Panc1 (cell line): Measurements from ENCODE around the gene SAP30BP. TPM values are rescaled to one million over a fixed set of nuclear protein-coding genes. Genes with fewer than 3 reads are reported as not detected.

Experiments
- ATAC-seq: fragments of 200-7000 bp; cut with Tn5 transposase; 2 replicates; pipeline ENCODE4 v1.9.1; 2020; ENCODE audit warnings: mild to moderate bottlenecking, moderate library complexity
- BruUV-seq: library from RNA; stranded (reverse); fragments of 400-500 nt; replicated peaks from 2 replicates; lab custom pipeline; 2021; lab: Mats Ljungman, UMichigan
- CTCF ChIA-PET: fragments of 300-600 bp; sonication (Branson Sonifier 250); formaldehyde crosslinking; loops from one replicate; lab custom pipeline; 2022; ENCODE audit warnings: antibody characterized with exemption; lab: Charles Lee
- POLR2A ChIA-PET: fragments of 300-600 bp; sonication (Branson Sonifier 250); formaldehyde crosslinking; loops from one replicate; lab custom pipeline; 2022; ENCODE audit warnings: antibody characterized with exemption; lab: Charles Lee
- DNase-seq: peaks from one replicate; pipeline ENCODE4 v3.0.0-alpha.2; 2010; ENCODE audit warnings: low read depth, low spot score
- H3K27ac ChIP-seq: 2 replicates; pipeline ENCODE4 v1.5.1; 2011; ENCODE audit warnings: mild to moderate bottlenecking, low read length, inconsistent platforms
- H3K27me3 ChIP-seq: fragments of 200-500 bp; sonication (Bioruptor generic); 2 replicates; pipeline ENCODE4 v1.6.0; 2014; ENCODE audit warnings: low read length, inconsistent platforms; ENCODE audit not compliant: control insufficient read depth, insufficient read depth
- H3K36me3 ChIP-seq: fragments of 200-500 bp; sonication (Bioruptor generic); 2 replicates; pipeline ENCODE4 v1.5.1; 2014; ENCODE audit warnings: inconsistent platforms, mild to moderate bottlenecking, low read length, moderate library complexity; ENCODE audit not compliant: control insufficient read depth, insufficient read depth
- H3K4me1 ChIP-seq: 2 replicates; pipeline ENCODE4 v1.5.1; 2011; ENCODE audit warnings: inconsistent platforms, mild to moderate bottlenecking, low read length, moderate library complexity; ENCODE audit not compliant: control insufficient read depth, insufficient read depth
- H3K4me3 ChIP-seq, 2 experiments: 2 replicates each; pipeline ENCODE4 v1.5.1; 2011 to 2012; ENCODE audit warnings: low read depth in 2 of 2, low read length in 2 of 2, mild to moderate bottlenecking in 2 of 2, inconsistent platforms in 1 of 2, moderate library complexity in 1 of 2
- H3K9me3 ChIP-seq: fragments of 200-500 bp; sonication (Bioruptor generic); 2 replicates; pipeline ENCODE4 v1.5.1; 2014; ENCODE audit warnings: low read depth, mild to moderate bottlenecking, inconsistent platforms, low read length, moderate library complexity; ENCODE audit not compliant: control insufficient read depth, insufficient read depth
- CTCF ChIP-seq: fragments of 450-650 bp; IDR thresholded peaks from 2 replicates; pipeline ENCODE4 v1.5.1; 2017; ENCODE audit warnings: mild to moderate bottlenecking
- POLR2AphosphoS5 ChIP-seq: IDR thresholded peaks from 2 replicates; pipeline ENCODE4 v1.6.1; 2012; ENCODE audit warnings: mild to moderate bottlenecking, low read depth, low read length, moderate library complexity
- REST ChIP-seq, 2 experiments: IDR thresholded peaks; 2 replicates each; pipeline ENCODE4 v1.6.1; 2011 to 2012; ENCODE audit warnings: low read depth in 2 of 2, control low read depth in 1 of 2, low read length in 1 of 2, mild to moderate bottlenecking in 1 of 2, moderate library complexity in 1 of 2; ENCODE audit not compliant: insufficient read depth in 1 of 2
- SIN3A ChIP-seq: IDR thresholded peaks from 2 replicates; pipeline ENCODE4 v1.6.1; 2012; ENCODE audit warnings: low read depth, mild to moderate bottlenecking, low read length, moderate library complexity, borderline replicate concordance; ENCODE audit not compliant: insufficient read depth
- TCF7L2 ChIP-seq: IDR thresholded peaks from 2 replicates; pipeline ENCODE4 v1.6.1; 2011; ENCODE audit warnings: mild to moderate bottlenecking, low read depth, low read length, inconsistent platforms
- in situ Hi-C: cut with HindIII; loops from 2 replicates; pipeline ENCODE4 v1.10.0; 2016; ENCODE audit warnings: low sequenced_read_pairs, low pct_unique_long_range_greater_than_20kb
- intact Hi-C: fragments of 100-400 bp; cut with micrococcal nuclease; formaldehyde crosslinking; loops from one replicate; pipeline ENCODE4 v1.10.0; 2022; ENCODE audit not compliant: unreplicated experiment
- total RNA-seq: library from RNA; stranded (reverse); gene quantifications from one replicate; pipeline ENCODE4 v1.2.1, GENCODE V29; 2021; ENCODE audit not compliant: unreplicated experiment

SAP30BP gene
- total RNA-seq, 1 experiment from 2014 or later: 138 TPM

- H3K27me3 ChIP-seq: no peaks in the 10 kb centered on the region
- ChIA-PET POLR2A (interaction anchor here (1.0 kb wide), 1 partner anchor 13 kb away, joined by 10 read pairs; no protein-coding TSS in a partner anchor), CTCF (interaction anchor here (2.6 kb wide), 1 partner anchor 11 kb away, joined by 15 read pairs; the partner anchor contains the start of gene SMIM5)
- intact Hi-C loops (no loop called here), in situ Hi-C loops (no loop called here)
- no peak overlapping the region for H3K27ac ChIP-seq
- no peak for TF ChIP-seq TCF7L2
- TF ChIP-seq SIN3A: no peak
- no peak for TF ChIP-seq POLR2AphosphoS5
- no peak for TF ChIP-seq CTCF
- no peak for TF ChIP-seq REST (IDR thresholded peaks at IDR 0.05; ENCODE audit: insufficient read depth in 1 of 2, low read depth in 2 of 2, low read length in 1 of 2)
- ATAC-seq (no peak), DNase-seq (no peak)
- H3K36me3 ChIP-seq: no peaks in the 10 kb centered on the region
- no peak overlapping the region for H3K4me3 ChIP-seq
- H3K9me3 ChIP-seq: no peaks in the 10 kb centered on the region
- no TSS peak for BruUV-seq
- H3K4me1 ChIP-seq: no peaks in the 10 kb centered on the region
Observed at GRCh38 chr17:75622076-75622475, 45.1 kb upstream of the SAP30BP start.

GRCh38 chr17:75622771-75623273 lies 44.3 kb upstream of the SAP30BP start:
- Histone ChIP-seq H3K27ac (no peak overlapping the region), H3K36me3 (no peaks in the 10 kb centered on the region), H3K4me3 (no peak overlapping the region), H3K9me3 (no peaks in the 10 kb centered on the region), H3K4me1 (no peaks in the 10 kb centered on the region), H3K27me3 (no peaks in the 10 kb centered on the region)
- BruUV-seq: no TSS peak
- TF ChIP-seq REST (IDR thresholded peaks at IDR 0.05; ENCODE audit: insufficient read depth in 1 of 2, low read depth in 2 of 2, low read length in 1 of 2): no peak
- TF ChIP-seq CTCF: no peak
- TF ChIP-seq SIN3A: no peak
- TF ChIP-seq TCF7L2: no peak
- no peak for TF ChIP-seq POLR2AphosphoS5
- ChIA-PET POLR2A (interaction anchor here (0.7 kb wide), 1 partner anchor 135 kb away, joined by 3 read pairs; no protein-coding TSS in a partner anchor), CTCF (interaction anchor here (2.3 kb wide), 1 partner anchor 10 kb away, joined by 10 read pairs; the partner anchor contains the start of gene SMIM5)
- intact Hi-C loops: no loop called here
- no peak for DNase-seq
- in situ Hi-C loops: no loop called here
- no peak for ATAC-seq
